Natural killer cell (primary cell): ENCODE results near the gene POU2F2. TPM values are rescaled to one million over a fixed set of nuclear protein-coding genes. Genes with fewer than 3 reads are reported as not detected.

Experiments
- ATAC-seq, 3 donors: fragments of 150-1000 bp in 2 of 3; fragments of 200-7000 bp in 1 of 3; cut with Tn5 transposase; 1 replicate in 1 of 3; 2 replicates in 2 of 3; pipeline ENCODE4 v1.10.0; 2021; ENCODE audit warnings: mild to moderate bottlenecking in 2 of 3, moderate library complexity in 2 of 3
- DNase-seq, 2 donors: peaks; one replicate each; pipeline versions ENCODE4 v3.0.0 to v3.0.0-alpha.2; 2013 to 2021; ENCODE audit warnings: mixed read lengths in 1 of 2
- H3K27ac ChIP-seq: one replicate; pipeline ENCODE4 v1.5.1; 2013; ENCODE audit warnings: mild to moderate bottlenecking, low read length
- H3K27me3 ChIP-seq: one replicate; pipeline ENCODE4 v1.6.1; 2013; ENCODE audit warnings: low read length; ENCODE audit not compliant: control insufficient read depth, insufficient read depth
- H3K36me3 ChIP-seq: one replicate; pipeline ENCODE4 v1.6.1; 2013; ENCODE audit warnings: low read length; ENCODE audit not compliant: control insufficient read depth, insufficient read depth
- H3K4me1 ChIP-seq: one replicate; pipeline ENCODE4 v1.6.1; 2013; ENCODE audit warnings: low read length; ENCODE audit not compliant: control insufficient read depth, insufficient read depth
- H3K4me3 ChIP-seq: one replicate; pipeline ENCODE4 v1.5.1; 2013; ENCODE audit warnings: low read length
- H3K9me3 ChIP-seq: one replicate; pipeline ENCODE4 v1.6.1; 2013; ENCODE audit warnings: low read length; ENCODE audit not compliant: control insufficient read depth, insufficient read depth
- H3K27ac Mint-ChIP-seq, 2 donors: one replicate each; pipeline ENCODE4 v1.8.0; 2022; ENCODE audit warnings: mild to moderate bottlenecking in 2 of 2, mixed read lengths in 2 of 2, moderate library complexity in 1 of 2
- H3K27me3 Mint-ChIP-seq, 2 donors: one replicate each; pipeline ENCODE4 v1.8.0; 2022; ENCODE audit warnings: low read depth in 2 of 2, mixed read lengths in 2 of 2
- H3K36me3 Mint-ChIP-seq: one replicate; pipeline ENCODE4 v1.8.0; 2022; ENCODE audit warnings: mixed read lengths
- H3K4me1 Mint-ChIP-seq, 2 donors: one replicate each; pipeline ENCODE4 v1.8.0; 2022; ENCODE audit warnings: mixed read lengths in 2 of 2
- H3K4me3 Mint-ChIP-seq: one replicate; pipeline ENCODE4 v1.8.0; 2022; ENCODE audit warnings: mild to moderate bottlenecking, moderate library complexity, mixed read lengths
- H3K9me3 Mint-ChIP-seq, 2 donors: one replicate each; pipeline ENCODE4 v1.8.0; 2022; ENCODE audit warnings: mixed read lengths in 2 of 2
- CTCF ChIP-seq: fragments of 200-600 bp; IDR thresholded peaks from one replicate; pipeline ENCODE4 v1.8.0; 2022; ENCODE audit warnings: antibody characterized with exemption
- WGBS: methylation state at CpG from one replicate; pipeline ENCODE4 v1.1.7; 2013; ENCODE audit warnings: missing lambda C conversion rate; ENCODE audit not compliant: insufficient coverage; 5-methylcytosine and 5-hydroxymethylcytosine counted together
- intact Hi-C: fragments of 100-400 bp; cut with micrococcal nuclease; formaldehyde crosslinking; loops from one replicate; pipeline ENCODE4 v1.14.2; 2022
- total RNA-seq, 4 donors: library from RNA; stranded (reverse); fragments of 120-200 nt in 1 of 4; gene quantifications; one replicate each; pipeline versions ENCODE4 v1.2.3 to v1.2.4, GENCODE V29; 2013 to 2022

POU2F2 gene
- total RNA-seq, 3 donors from 2014 or later (not counting 1 experiment from before 2014, with no cell fraction given), result 27.3 to 40.8 (median 29.3) TPM

GRCh38 chr19:42109896-42110295 is 22.4 kb downstream of the POU2F2 start:
- H3K4me1 Mint-ChIP-seq, result peaks cover 0 to 10% of the 10 kb centered on the region in 2 donors

GRCh38 chr19:42108527-42109389 is 23.5 kb downstream of the POU2F2 start:
- ATAC-seq (peak; percentile 95 to 100 (median 100)), DNase-seq (peak; percentile 85 to 95)
- peak; percentile 100 for TF ChIP-seq CTCF
- Histone ChIP-seq H3K27me3 (no peaks in the 10 kb centered on the region), H3K4me1 (peaks cover 7% of the 10 kb centered on the region), H3K36me3 (peaks cover 14% of the 10 kb centered on the region), H3K9me3 (no peaks in the 10 kb centered on the region), H3K4me3 (no peak overlapping the region), H3K27ac (no peak overlapping the region)
- 43% methylated on average over 16 of the region's 16 CpGs for WGBS
- intact Hi-C loops, result loop anchor here (1.0 to 2.0 kb wide), 8 partner anchors 25 to 332 kb away; partner anchors contain the start of gene MEGF8
- Mint-ChIP-seq H3K36me3 (no peaks in the 10 kb centered on the region), H3K4me3 (no peak overlapping the region), H3K27me3 (no peaks in the 10 kb centered on the region), H3K4me1 (peaks cover 0 to 10% of the 10 kb centered on the region in 2 donors), H3K27ac (peak overlapping the region in 1 of 2 donors; percentile 23), H3K9me3 (no peaks in the 10 kb centered on the region)

More at GRCh38 chr19:42109896-42110295, 22.4 kb downstream of the POU2F2 start:
- TF ChIP-seq CTCF, result no peak
- no peaks in the 10 kb centered on the region for H3K36me3 Mint-ChIP-seq
- Histone ChIP-seq H3K27me3 (no peaks in the 10 kb centered on the region), H3K9me3 (no peaks in the 10 kb centered on the region), H3K4me3 (no peak overlapping the region), H3K27ac (no peak overlapping the region), H3K36me3 (peaks cover 16% of the 10 kb centered on the region), H3K4me1 (peaks cover 12% of the 10 kb centered on the region)
- intact Hi-C loops, result loop anchor here (2.0 kb wide), 1 partner anchor 75 kb away; no protein-coding TSS in a partner anchor
- no peak for DNase-seq
- ATAC-seq, result no peak
- H3K9me3 Mint-ChIP-seq, result no peaks in the 10 kb centered on the region
- H3K4me3 Mint-ChIP-seq, result no peak overlapping the region
- 100% methylated on average over 2 of the region's 3 CpGs for WGBS
- no peaks in the 10 kb centered on the region for H3K27me3 Mint-ChIP-seq
- H3K27ac Mint-ChIP-seq, result no peak overlapping the region

- Mint-ChIP-seq H3K9me3 (no peaks in the 10 kb centered on the region), H3K36me3 (no peaks in the 10 kb centered on the region), H3K4me3 (no peak overlapping the region), H3K27ac (no peak overlapping the region), H3K4me1 (peaks cover 0 to 6% of the 10 kb centered on the region in 2 donors), H3K27me3 (no peaks in the 10 kb centered on the region)
- TF ChIP-seq CTCF, result no peak
- ATAC-seq (no peak), DNase-seq (no peak)
- H3K27me3 ChIP-seq, result no peaks in the 10 kb centered on the region
- H3K27ac ChIP-seq, result no peak overlapping the region
- peaks cover 4% of the 10 kb centered on the region for H3K36me3 ChIP-seq
- H3K4me3 ChIP-seq, result no peak overlapping the region
- intact Hi-C loops, result no loop called here
- H3K9me3 ChIP-seq, result no peaks in the 10 kb centered on the region
- 100% methylated on average over 1 of the region's 2 CpGs for WGBS
- H3K4me1 ChIP-seq, result peaks cover 4% of the 10 kb centered on the region
Observed at GRCh38 chr19:42105368-42105767, 26.9 kb downstream of the POU2F2 start.
